GM12878 (cell line): Measurements from ENCODE around the gene MRPL28. TPM values are rescaled to one million over a fixed set of nuclear protein-coding genes. Genes with fewer than 3 reads are reported as not detected.
A peak's percentile ranks its signal among the peaks of the same experiment; 100 is the strongest.

Experiments used
- CEBPZ ChIP-seq: fragments of 150-350 bp; IDR thresholded peaks from 2 replicates; pipeline ENCODE4 v1.6.1; 2016; ENCODE audit warnings: low read depth, low read length
- CHD2 ChIP-seq: IDR thresholded peaks from 2 replicates; pipeline ENCODE4 v1.6.1; 2011; ENCODE audit warnings: low read depth, low read length, improper control_type of control experiment, borderline replicate concordance
- CREM ChIP-seq: IDR thresholded peaks from 2 replicates; pipeline ENCODE4 v1.6.1; 2014; ENCODE audit warnings: antibody characterized with exemption, low read depth
- CTCF ChIP-seq, 3 experiments: IDR thresholded peaks in 2 of 3; conservative IDR thresholded peaks in 1 of 3; 2 replicates each; pipeline ENCODE4 v1.5.1; 2011; ENCODE audit warnings: low read depth in 3 of 3, low read length in 3 of 3, mild to moderate bottlenecking in 3 of 3, control low read depth in 2 of 3, moderate library complexity in 2 of 3, inconsistent platforms in 1 of 3, mixed read lengths in 1 of 3; ENCODE audit not compliant: control insufficient read depth in 2 of 3, insufficient read depth in 1 of 3; ENCODE audit errors: extremely low read depth in 1 of 3
- DPF2 ChIP-seq: fragments of 450-650 bp; IDR thresholded peaks from 2 replicates; pipeline ENCODE4 v1.6.1; 2017; ENCODE audit warnings: mild to moderate bottlenecking
- EGR1 ChIP-seq, 2 experiments: IDR thresholded peaks; 1 replicate in 1 of 2; 2 replicates in 1 of 2; pipeline ENCODE4 v1.6.1; 2011 to 2012; ENCODE audit warnings: low read depth in 2 of 2, low read length in 2 of 2, borderline replicate concordance in 1 of 2, mild to moderate bottlenecking in 1 of 2, moderate library complexity in 1 of 2
- GATAD2B ChIP-seq: fragments of 450-650 bp; conservative IDR thresholded peaks from 2 replicates; pipeline ENCODE4 v1.6.1; 2017; ENCODE audit warnings: low read depth, mild to moderate bottlenecking, moderate library complexity
- IKZF1 ChIP-seq: fragments of 450-650 bp; conservative IDR thresholded peaks from 2 replicates; pipeline ENCODE4 v1.6.1; 2017; ENCODE audit warnings: antibody characterized with exemption, mild to moderate bottlenecking
- JUNB ChIP-seq: IDR thresholded peaks from 2 replicates; pipeline ENCODE4 v1.6.1; 2016; ENCODE audit warnings: antibody characterized with exemption, mild to moderate bottlenecking
- KDM1A ChIP-seq: fragments of 200-600 bp; sonication (generic); IDR thresholded peaks from 2 replicates; pipeline ENCODE4 v1.6.1; 2016; ENCODE audit warnings: borderline replicate concordance
- NR2F1 ChIP-seq: fragments of 450-650 bp; conservative IDR thresholded peaks from 2 replicates; pipeline ENCODE4 v1.6.1; 2017; ENCODE audit warnings: mild to moderate bottlenecking
- POLR2AphosphoS5 ChIP-seq: IDR thresholded peaks from 2 replicates; pipeline ENCODE4 v1.6.1; 2011; ENCODE audit warnings: mild to moderate bottlenecking, low read length, inconsistent platforms
- SMC3 ChIP-seq: IDR thresholded peaks from 2 replicates; pipeline ENCODE4 v1.6.1; 2011; ENCODE audit warnings: low read length, improper control_type of control experiment, borderline replicate concordance
- TCF3 ChIP-seq: IDR thresholded peaks from 2 replicates; pipeline ENCODE4 v1.6.1; 2012; ENCODE audit warnings: low read depth, mild to moderate bottlenecking, low read length, borderline replicate concordance; ENCODE audit not compliant: insufficient read depth
- YY1 ChIP-seq: IDR thresholded peaks from 2 replicates; pipeline ENCODE4 v1.6.1; 2011; ENCODE audit warnings: low read depth, mild to moderate bottlenecking, low read length
- ZBTB4 ChIP-seq: fragments of 450-650 bp; formaldehyde crosslinking; IDR thresholded peaks from 2 replicates; pipeline ENCODE4 v1.4.0; 2022; ENCODE audit warnings: mild to moderate bottlenecking, moderate library complexity
- ZNF24 ChIP-seq: fragments of 450-650 bp; IDR thresholded peaks from 2 replicates; pipeline ENCODE4 v1.6.1; 2017; ENCODE audit warnings: antibody characterized with exemption, mild to moderate bottlenecking
- polyA plus RNA-seq, 11 experiments: library from polyadenylated mRNA; depleted of rRNA in 4 of 11; unstranded in 6 of 11; stranded (reverse) in 5 of 11; fragments of >200 nt; fragmentation: Nextera tagmentation in 4 of 11; fragmentation: Illumina TruSeq in 1 of 11; extraction: Ambion mirVana in 4 of 11; extraction: Trizol in 1 of 11; gene quantifications; 1 replicate in 1 of 11; 2 replicates in 10 of 11; pipeline versions ENCODE4 v1.2.1 to v1.2.3, GENCODE V29; 2011 to 2016; ENCODE audit warnings: inconsistent platforms in 2 of 11, missing spikeins in 2 of 11, low read depth in 1 of 11
- total RNA-seq, 4 experiments: library from RNA; depleted of rRNA in 3 of 4; stranded (reverse); fragments of >200 nt in 3 of 4; fragmentation: Illumina TruSeq in 1 of 4; extraction: Trizol in 1 of 4; gene quantifications; 2 replicates each; pipeline versions ENCODE4 v1.2.1 to v1.2.3, GENCODE V29; 2013 to 2021

The MRPL28 gene
- total and polyA plus RNA-seq, 10 of the 15 experiments (the other 5 are each of a cell fraction or from before 2014, with no cell fraction given) = 1.6 to 185 (median 110) TPM

- TF ChIP-seq GATAD2B = 0 out of 2 replicates have a peak, but pooled peaks have one; percentile 11
- TF ChIP-seq NR2F1 = peak; percentile 51
- no peak for TF ChIP-seq CEBPZ
- TF ChIP-seq DPF2 = no peak
- no peak for TF ChIP-seq ZNF24
- peak in 1 of 2 experiments; percentile 36; a peak in 1 of 3 replicates for TF ChIP-seq EGR1 (IDR thresholded peaks at IDR 0.05; ENCODE audit: borderline replicate concordance in 1 of 2, low read depth in 2 of 2, low read length in 2 of 2)
- TF ChIP-seq CREM = peak; percentile 29; the same call in 1 of the 2 replicates
- TF ChIP-seq IKZF1 = peak; percentile 57
- TF ChIP-seq CTCF (IDR thresholded peaks at IDR 0.05 in 2 of 3, conservative IDR thresholded peaks at IDR 0.05 in 1 of 3; ENCODE audit: control insufficient read depth in 2 of 3, extremely low read depth in 1 of 3, insufficient read depth in 1 of 3, low read depth in 3 of 3, low read length in 3 of 3) = peak in 1 of 3 experiments; percentile 12; a peak in 1 of 6 replicates
- TF ChIP-seq KDM1A = no peak
- TF ChIP-seq TCF3 = 0 out of 2 replicates have a peak, but pooled peaks have one; percentile 50
- TF ChIP-seq ZBTB4 (CRISPR knock-in tag) = no peak
- peak; percentile 57; the same call in 1 of the 2 replicates for TF ChIP-seq CHD2
- TF ChIP-seq SMC3 = no peak
- no peak for TF ChIP-seq POLR2AphosphoS5
- peak; percentile 51; the same call in 1 of the 2 replicates for TF ChIP-seq YY1
- no peak for TF ChIP-seq JUNB
- TF ChIP-seq, all 136 proteins: peak for 14
Measured at GRCh38 chr16:324451-325334, 45.6 kb downstream of the MRPL28 start (continued).
